Measurements from ENCODE around the gene UTP14C.

Gene UTP14C

DNA sequence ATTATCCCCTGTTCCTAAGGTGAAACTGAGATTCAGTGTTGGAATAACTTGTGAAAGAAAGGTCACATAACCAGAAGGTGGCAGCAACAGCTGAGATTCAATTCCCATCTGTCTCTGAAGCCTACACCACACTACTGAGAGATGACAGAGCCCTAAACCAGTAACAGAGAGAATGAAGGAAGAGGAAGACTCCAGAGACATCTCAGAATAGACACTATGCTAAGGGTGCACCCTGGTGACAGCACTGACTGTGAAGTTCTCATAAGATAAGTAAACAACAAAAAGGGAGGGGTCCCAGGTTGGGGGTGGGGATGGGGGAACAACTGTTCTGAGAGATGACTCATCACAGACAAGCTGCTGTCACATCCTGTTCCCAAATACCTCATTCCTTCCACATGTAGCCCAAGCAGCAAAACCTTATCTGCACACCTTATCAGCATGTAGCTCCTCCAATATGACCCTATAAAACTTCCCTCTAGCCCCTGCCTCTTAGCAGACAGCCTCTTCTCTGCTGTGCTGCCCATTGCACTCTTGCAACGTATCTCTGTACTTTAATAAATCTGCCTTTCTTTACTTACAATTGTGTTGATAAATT is 46.5 kb downstream of the UTP14C start:
- no peak for DNase-seq (ENCODE audit: low read depth)
- H3K4me3 ChIP-seq (ENCODE audit: low read depth, low read length), result no peak overlapping the region
- TF ChIP-seq, protein P1, sequence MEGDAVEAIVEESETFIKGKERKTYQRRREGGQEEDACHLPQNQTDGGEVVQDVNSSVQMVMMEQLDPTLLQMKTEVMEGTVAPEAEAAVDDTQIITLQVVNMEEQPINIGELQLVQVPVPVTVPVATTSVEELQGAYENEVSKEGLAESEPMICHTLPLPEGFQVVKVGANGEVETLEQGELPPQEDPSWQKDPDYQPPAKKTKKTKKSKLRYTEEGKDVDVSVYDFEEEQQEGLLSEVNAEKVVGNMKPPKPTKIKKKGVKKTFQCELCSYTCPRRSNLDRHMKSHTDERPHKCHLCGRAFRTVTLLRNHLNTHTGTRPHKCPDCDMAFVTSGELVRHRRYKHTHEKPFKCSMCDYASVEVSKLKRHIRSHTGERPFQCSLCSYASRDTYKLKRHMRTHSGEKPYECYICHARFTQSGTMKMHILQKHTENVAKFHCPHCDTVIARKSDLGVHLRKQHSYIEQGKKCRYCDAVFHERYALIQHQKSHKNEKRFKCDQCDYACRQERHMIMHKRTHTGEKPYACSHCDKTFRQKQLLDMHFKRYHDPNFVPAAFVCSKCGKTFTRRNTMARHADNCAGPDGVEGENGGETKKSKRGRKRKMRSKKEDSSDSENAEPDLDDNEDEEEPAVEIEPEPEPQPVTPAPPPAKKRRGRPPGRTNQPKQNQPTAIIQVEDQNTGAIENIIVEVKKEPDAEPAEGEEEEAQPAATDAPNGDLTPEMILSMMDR (IDR thresholded peaks at IDR 0.05; ENCODE audit: low read depth, low read length, missing control alignments), result peak; percentile 4
